GM23338 (cell line): Measurements from ENCODE around the gene RCC2. TPM values are rescaled to one million over a fixed set of nuclear protein-coding genes. Genes with fewer than 3 reads are reported as not detected.

ENCODE experiments used
- polyA plus RNA-seq: library from polyadenylated mRNA; unstranded; fragments of >200 nt; fragmentation: Nextera tagmentation; extraction: Ambion mirVana; gene quantifications from 2 replicates; pipeline ENCODE4 v1.2.1, GENCODE V29; 2016
- total RNA-seq: library from RNA; depleted of rRNA; stranded (reverse); fragments of >200 nt; shearing (Covaris generic); gene quantifications from 2 replicates; pipeline ENCODE4 v1.2.3, GENCODE V29; 2014; rRNA removed

Gene RCC2
- total and polyA plus RNA-seq, 2 experiments from 2014 or later, result 97.1 to 386 TPM

Other genes starting within 250 kb of the RCC2 start
- gene PADI1, start 234.5 kb downstream of the RCC2 start, total RNA-seq, result 0.27 and 0.28 TPM in 2 replicates
- gene PADI1, start 234.5 kb downstream of the RCC2 start, polyA plus RNA-seq, result 0.26 TPM in 2 replicates
- 0.58 and 0.80 TPM in 2 replicates for gene PADI3, start 190.6 kb downstream of the RCC2 start, total RNA-seq
- 0.21 and 0.37 TPM in 2 replicates for gene PADI3, start 190.6 kb downstream of the RCC2 start, polyA plus RNA-seq
- 0.08 and 0.52 TPM in 2 replicates for gene PADI4, start 131.5 kb downstream of the RCC2 start, total RNA-seq
- 0.45 TPM in 1 of 2 replicates, not detected in the other for gene PADI4, start 131.5 kb downstream of the RCC2 start, polyA plus RNA-seq
- not detected in 2 replicates for gene PADI6, start 67.5 kb downstream of the RCC2 start, total RNA-seq
- gene PADI6, start 67.5 kb downstream of the RCC2 start, polyA plus RNA-seq, result not detected in 2 replicates
- gene ARHGEF10L, start 100.0 kb upstream of the RCC2 start, total RNA-seq, result 37.9 and 46.8 TPM in 2 replicates
- 12.1 and 13.4 TPM in 2 replicates for gene ARHGEF10L, start 100.0 kb upstream of the RCC2 start, polyA plus RNA-seq